ENCODE measurements around the gene ZBTB16. TPM values are rescaled to one million over a fixed set of nuclear protein-coding genes. Genes with fewer than 3 reads are reported as not detected.
A peak's percentile ranks its signal among the peaks of the same experiment; 100 is the strongest.

ZBTB16 gene
- total and polyA plus RNA-seq, 11 donors = 15.3 to 130 (median 62.8) TPM

DNA sequence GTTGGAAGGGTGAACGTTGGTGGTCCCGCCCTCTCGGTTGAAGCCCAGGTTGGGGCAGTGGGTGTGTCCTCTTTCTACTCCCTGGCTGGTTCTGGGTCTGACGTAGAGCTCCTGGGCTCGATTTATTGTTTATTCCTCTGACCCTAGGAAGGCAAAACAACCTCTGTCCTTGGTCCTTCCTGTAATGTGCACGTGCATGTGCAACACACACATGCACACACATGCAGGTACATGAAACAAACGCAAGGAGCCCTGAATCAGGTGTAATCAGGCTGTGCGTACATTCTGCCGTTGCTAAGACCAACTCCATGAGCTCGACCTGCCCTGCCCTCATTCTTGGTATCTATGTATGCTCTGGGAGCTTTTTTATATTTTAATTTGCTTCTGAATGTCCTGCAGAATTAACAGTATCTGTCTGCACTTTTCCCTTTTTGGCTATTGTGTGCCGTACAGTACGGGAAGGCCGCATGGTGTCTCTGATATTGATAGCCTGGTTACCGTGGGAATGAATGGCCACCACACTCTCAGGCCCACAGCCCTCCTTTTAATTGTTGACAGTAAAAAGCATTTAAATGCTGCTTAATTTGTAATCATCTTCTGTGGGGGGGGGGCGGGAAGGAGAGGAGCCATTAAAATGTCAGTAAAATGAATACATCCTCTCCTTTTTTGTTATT, 170.7 kb downstream of the ZBTB16 start:
- no peak overlapping the region for H3K27ac ChIP-seq
- DNase-seq = no peak
- peaks cover 4 to 97% (median 36%) of the 10 kb centered on the region in 12 donors for H3K4me1 ChIP-seq
- WGBS, 4 donors = 85 to 88% (median 86%) methylated on average over 15 of the region's 15 CpGs
- no peaks in the 10 kb centered on the region for H3K27me3 ChIP-seq
- intact Hi-C loops (cut with DNase I) = loop anchor here in 1 of 10 donors (5.0 kb wide), 1 partner anchor 33 kb away; no protein-coding TSS in a partner anchor
- TF ChIP-seq POLR2A (IDR thresholded peaks at IDR 0.05) (no peak), CTCF (IDR thresholded peaks at IDR 0.05) (no peak)
- no peak overlapping the region for H3K4me3 ChIP-seq
- H3K36me3 ChIP-seq = peaks cover 0 to 13% (median 0%) of the 10 kb centered on the region in 9 donors
- H3K9me3 ChIP-seq = no peaks in the 10 kb centered on the region
- no peak for ATAC-seq

DNA sequence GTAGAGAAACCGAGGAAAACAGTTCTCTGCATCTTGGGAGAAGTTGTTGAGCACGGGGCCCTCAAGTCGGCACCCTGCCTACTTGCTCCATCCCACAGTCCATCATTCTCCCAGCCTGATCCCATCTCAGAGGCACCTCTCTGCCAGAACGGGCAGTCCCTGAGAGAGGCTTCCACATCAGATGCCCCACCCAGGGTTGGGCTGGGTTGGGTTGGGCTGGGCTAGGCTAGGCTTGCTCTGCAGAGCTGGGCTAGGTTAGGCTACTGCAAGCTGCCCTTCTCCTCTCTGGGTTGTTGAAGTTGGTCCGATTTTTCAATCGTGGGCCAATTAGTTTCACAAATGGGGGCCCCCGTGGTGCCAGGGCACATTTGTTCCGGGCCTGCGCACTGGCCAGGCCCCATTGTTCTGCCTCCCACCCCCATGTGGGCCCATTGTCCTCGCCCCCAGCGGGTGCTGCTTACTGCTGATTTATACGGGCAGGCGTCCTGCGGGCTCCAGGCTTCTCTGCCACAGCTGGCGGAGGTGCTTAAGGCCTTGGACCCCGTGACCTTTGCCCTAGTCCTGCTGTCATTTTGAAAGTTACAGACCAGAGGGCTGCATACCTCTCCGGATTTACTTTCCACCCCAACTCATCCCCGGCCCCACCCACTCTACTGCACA, 173.0 kb downstream of the ZBTB16 start:
- 85 to 91% (median 89%) methylated on average over 17 to 18 of the region's 18 CpGs for WGBS, 4 donors
- TF ChIP-seq POLR2A (IDR thresholded peaks at IDR 0.05) = no peak
- no peak for TF ChIP-seq CTCF (IDR thresholded peaks at IDR 0.05)
- Histone ChIP-seq H3K27me3 (no peaks in the 10 kb centered on the region), H3K4me3 (no peak overlapping the region), H3K9me3 (no peaks in the 10 kb centered on the region), H3K36me3 (peaks cover 0 to 6% (median 0%) of the 10 kb centered on the region in 9 donors), H3K27ac (no peak overlapping the region), H3K4me1 (peaks cover 14 to 93% (median 44%) of the 10 kb centered on the region in 12 donors)
- DNase-seq = no peak
- ATAC-seq = peak; percentile 13 to 67 (median 50)
- intact Hi-C loops (cut with DNase I) = loop anchor here in 1 of 10 donors (5.0 kb wide), 1 partner anchor 35 kb away; no protein-coding TSS in a partner anchor

- intact Hi-C loops (cut with DNase I) = loop anchor here in 1 of 10 donors (5.0 kb wide), 1 partner anchor 36 kb away; no protein-coding TSS in a partner anchor
- no peaks in the 10 kb centered on the region for H3K27me3 ChIP-seq
- ATAC-seq (no peak), DNase-seq (no peak)
- WGBS, 4 donors = 74 to 82% (median 78%) methylated on average over 6 of the region's 6 CpGs
- TF ChIP-seq CTCF (IDR thresholded peaks at IDR 0.05) = no peak
- no peak for TF ChIP-seq POLR2A (IDR thresholded peaks at IDR 0.05)
- H3K27ac ChIP-seq = no peak overlapping the region
- peaks cover 0 to 14% (median 0%) of the 10 kb centered on the region in 9 donors for H3K36me3 ChIP-seq
- no peak overlapping the region for H3K4me3 ChIP-seq
- H3K9me3 ChIP-seq = no peaks in the 10 kb centered on the region
- H3K4me1 ChIP-seq = peaks cover 14 to 95% (median 47%) of the 10 kb centered on the region in 12 donors
Observed at GRCh38 chr11:114233755-114234154, 174.2 kb downstream of the ZBTB16 start.

GRCh38 chr11:114236829-114237228, 177.3 kb downstream of the ZBTB16 start:
- no peaks in the 10 kb centered on the region for H3K9me3 ChIP-seq
- DNase-seq (no peak), ATAC-seq (peak in 1 of 4 donors; percentile 13)
- H3K4me1 ChIP-seq = peaks cover 14 to 95% (median 48%) of the 10 kb centered on the region in 12 donors
- H3K27me3 ChIP-seq = no peaks in the 10 kb centered on the region
- no peak overlapping the region for H3K4me3 ChIP-seq
- 68 to 80% (median 73%) methylated on average over 3 of the region's 3 CpGs for WGBS, 4 donors
- intact Hi-C loops (cut with DNase I) = no loop called here
- TF ChIP-seq POLR2A (IDR thresholded peaks at IDR 0.05) (no peak), CTCF (IDR thresholded peaks at IDR 0.05) (no peak)
- peak overlapping the region in 2 of 12 donors; percentile 16 to 19 for H3K27ac ChIP-seq
- H3K36me3 ChIP-seq = peaks cover 0 to 34% (median under 1%) of the 10 kb centered on the region in 9 donors

Measured in heart left ventricle (tissue), 16 donors.